A549 (cell line): ENCODE measurements around the gene HSD11B1. TPM values are rescaled to one million over a fixed set of nuclear protein-coding genes. Genes with fewer than 3 reads are reported as not detected.

ENCODE experiments used
- ATAC-seq, 2 experiments: fragments of 200-7000 bp in 1 of 2; fragments of >200 bp in 1 of 2; cut with Nextera tagmentation in 1 of 2; cut with Tn5 transposase in 1 of 2; 3 replicates each; pipeline versions ENCODE4 v1.8.0 to v1.9.1; 2018 to 2020; ENCODE audit warnings: mild to moderate bottlenecking in 1 of 2, moderate library complexity in 1 of 2
- CTCF ChIA-PET: fragments of 300-600 bp; sonication (Branson Sonifier 250); formaldehyde crosslinking; extraction: SDS; loops from one replicate; lab custom pipeline; 2021; ENCODE audit warnings: antibody characterized with exemption, inconsistent platforms; lab: Yijun Ruan, JAX
- POLR2A ChIA-PET: fragments of 350-600 bp; formaldehyde crosslinking; extraction: SDS; loops from one replicate; lab custom pipeline; 2021; ENCODE audit warnings: antibody characterized with exemption, inconsistent platforms; lab: Yijun Ruan, JAX
- DNase-seq, 2 experiments: peaks; one replicate each; pipeline versions ENCODE4 v3.0.0 to v3.0.0-alpha.2; 2011 to 2016; ENCODE audit warnings: low read depth in 1 of 2, low spot score in 1 of 2
- FAIRE-seq: peaks from 2 replicates; lab custom pipeline; 2011; peaks lifted over from hg19 to GRCh38; lab: Jason Lieb, UNC
- H3K27ac ChIP-seq, 2 experiments: fragments of >200 bp; sonication (Bioruptor Twin); formaldehyde crosslinking; 3 replicates each; pipeline ENCODE4 v1.5.1; 2016 to 2017
- H3K4me1 ChIP-seq: fragments of >200 bp; sonication (Bioruptor Twin); formaldehyde crosslinking; 3 replicates; pipeline ENCODE4 v1.6.1; 2016
- H3K4me2 ChIP-seq: fragments of >200 bp; sonication (Bioruptor Twin); formaldehyde crosslinking; 3 replicates; pipeline ENCODE4 v1.6.1; 2016
- H3K4me3 ChIP-seq: fragments of >200 bp; sonication (Bioruptor Twin); formaldehyde crosslinking; 3 replicates; pipeline ENCODE4 v1.5.1; 2016
- H3K9me3 ChIP-seq: fragments of >200 bp; sonication (Bioruptor Twin); formaldehyde crosslinking; 3 replicates; pipeline ENCODE4 v1.6.1; 2016
- ATOH8 ChIP-seq: fragments of 250-450 bp; sonication (Bioruptor Pico); IDR thresholded peaks from 2 replicates; pipeline ENCODE4 v1.5.0; 2020; ENCODE audit warnings: low read depth, mild to moderate bottlenecking, moderate library complexity
- CBX2 ChIP-seq: fragments of 200-600 bp; sonication (generic); IDR thresholded peaks from 2 replicates; pipeline ENCODE4 v1.6.1; 2016; ENCODE audit warnings: low read depth, mild to moderate bottlenecking, borderline replicate concordance
- CHD2 ChIP-seq: fragments of 150-350 bp; IDR thresholded peaks from 2 replicates; pipeline ENCODE4 v1.6.1; 2014; ENCODE audit warnings: low read length; ENCODE audit not compliant: partially characterized antibody
- CHD4 ChIP-seq: fragments of 200-600 bp; sonication (generic); IDR thresholded peaks from 2 replicates; pipeline ENCODE4 v1.6.1; 2016; ENCODE audit warnings: antibody characterized with exemption, mild to moderate bottlenecking, borderline replicate concordance
- CTCF ChIP-seq: fragments of >200 bp; sonication (Bioruptor Twin); formaldehyde crosslinking; IDR thresholded peaks from 3 replicates; pipeline ENCODE4 v1.5.1; 2016
- EHMT2 ChIP-seq: fragments of 200-600 bp; sonication (generic); IDR thresholded peaks from 2 replicates; pipeline ENCODE4 v1.6.1; 2016; ENCODE audit warnings: antibody characterized with exemption, low read depth, mild to moderate bottlenecking, moderate library complexity
- FOXS1 ChIP-seq: fragments of 250-450 bp; sonication (Bioruptor Pico); IDR thresholded peaks from 2 replicates; pipeline ENCODE4 v1.5.0; 2020; ENCODE audit warnings: mild to moderate bottlenecking, moderate library complexity
- GATA3 ChIP-seq: IDR thresholded peaks from 2 replicates; pipeline ENCODE4 v1.6.1; 2012; ENCODE audit warnings: borderline replicate concordance
- HDAC2 ChIP-seq: fragments of 200-600 bp; sonication (generic); IDR thresholded peaks from 2 replicates; pipeline ENCODE4 v1.6.1; 2016
- KDM1A ChIP-seq: fragments of 200-600 bp; sonication (generic); IDR thresholded peaks from 2 replicates; pipeline ENCODE4 v1.6.1; 2016; ENCODE audit warnings: low read depth, mild to moderate bottlenecking
- MAFK ChIP-seq: fragments of 450-650 bp; IDR thresholded peaks from 2 replicates; pipeline ENCODE4 v1.6.1; 2014; ENCODE audit not compliant: partially characterized antibody
- MAZ ChIP-seq: fragments of 150-350 bp; IDR thresholded peaks from 2 replicates; pipeline ENCODE4 v1.6.1; 2014; ENCODE audit warnings: antibody characterized with exemption, low read depth, low read length, borderline replicate concordance
- MYC ChIP-seq: IDR thresholded peaks from 2 replicates; pipeline ENCODE4 v1.6.1; 2012; ENCODE audit warnings: mild to moderate bottlenecking, inconsistent platforms, low read length, improper control_type of control experiment, borderline replicate concordance
- RARB ChIP-seq: fragments of 250-450 bp; sonication (Bioruptor Pico); IDR thresholded peaks from 2 replicates; pipeline ENCODE4 v1.8.0; 2021; ENCODE audit warnings: mild to moderate bottlenecking, moderate library complexity
- RCOR1 ChIP-seq: fragments of 150-350 bp; IDR thresholded peaks from 2 replicates; pipeline ENCODE4 v1.6.1; 2014; ENCODE audit warnings: antibody characterized with exemption, low read length, low read depth
- RFX5 ChIP-seq: fragments of 450-650 bp; IDR thresholded peaks from 2 replicates; pipeline ENCODE4 v1.7.1; 2014; ENCODE audit warnings: antibody characterized with exemption, mild to moderate bottlenecking, moderate library complexity
- SMC3 ChIP-seq: fragments of >200 bp; sonication (Bioruptor Twin); formaldehyde crosslinking; IDR thresholded peaks from 3 replicates; pipeline ENCODE4 v1.6.1; 2018; ENCODE audit warnings: inconsistent platforms
- SREBF2 ChIP-seq: fragments of 450-650 bp; IDR thresholded peaks from 2 replicates; pipeline ENCODE4 v1.6.1; 2014; ENCODE audit warnings: mild to moderate bottlenecking, moderate library complexity
- TP53 ChIP-seq: fragments of 250-450 bp; sonication (Bioruptor Pico); IDR thresholded peaks from 2 replicates; pipeline ENCODE4 v1.5.0; 2021; ENCODE audit warnings: mild to moderate bottlenecking, moderate library complexity
- USF2 ChIP-seq: fragments of 450-650 bp; IDR thresholded peaks from 2 replicates; pipeline ENCODE4 v1.6.1; 2014; ENCODE audit warnings: antibody characterized with exemption
- ZC3H11A ChIP-seq: fragments of 450-650 bp; IDR thresholded peaks from 2 replicates; pipeline ENCODE4 v1.6.1; 2014; ENCODE audit warnings: antibody characterized with exemption, mild to moderate bottlenecking
- ZNF302 ChIP-seq: fragments of 250-450 bp; sonication (Bioruptor Pico); IDR thresholded peaks from 2 replicates; pipeline ENCODE4 v1.9.0; 2021; ENCODE audit warnings: inconsistent platforms, mild to moderate bottlenecking, moderate library complexity
- WGBS: methylation state at CpG from one replicate; pipeline ENCODE4 v1.1.6; 2017; ENCODE audit errors: missing lambda C conversion rate; 5-methylcytosine and 5-hydroxymethylcytosine counted together
- polyA plus RNA-seq, 4 experiments: library from polyadenylated mRNA; depleted of rRNA in 3 of 4; stranded (reverse); fragments of >200 nt; fragmentation: RNase III in 1 of 4; extraction: RNeasy Plus Mini Kit Qiagen cat#74134 plus additional on column Dnase treatment in 1 of 4; gene quantifications; 2 replicates in 3 of 4; 3 replicates in 1 of 4; pipeline ENCODE4 v1.2.3, GENCODE V29; 2011 to 2017
- TF ChIP-seq, protein P1 (sequence below): IDR thresholded peaks from 2 replicates; pipeline ENCODE4 v1.6.1; 2012
- TF ChIP-seq, protein P2 (sequence below): fragments of >200 bp; sonication (Bioruptor Twin); formaldehyde crosslinking; IDR thresholded peaks from 3 replicates; pipeline ENCODE4 v1.6.1; 2016

The HSD11B1 gene
- polyA plus RNA-seq, 2 of the 4 experiments (the other 2 are of a cell fraction), result not detected

- ChIA-PET POLR2A (no interaction called here), CTCF (no interaction called here)
- DNase-seq, result no peak
- no peak for ATAC-seq
- 3% methylated on average over 2 of the region's 2 CpGs for WGBS
- Histone ChIP-seq H3K4me3 (no peak overlapping the region), H3K4me1 (no peaks in the 10 kb centered on the region), H3K4me2 (no peak overlapping the region), H3K27ac (no peak overlapping the region), H3K9me3 (no peaks in the 10 kb centered on the region)
- TF ChIP-seq RCOR1 (no peak), CBX2 (no peak), EHMT2 (no peak), ATOH8 (CRISPR knock-in tag) (no peak), SREBF2 (no peak), GATA3 (no peak), TP53 (CRISPR knock-in tag) (no peak), ZNF302 (no peak), KDM1A (no peak)
- TF ChIP-seq, protein P1, sequence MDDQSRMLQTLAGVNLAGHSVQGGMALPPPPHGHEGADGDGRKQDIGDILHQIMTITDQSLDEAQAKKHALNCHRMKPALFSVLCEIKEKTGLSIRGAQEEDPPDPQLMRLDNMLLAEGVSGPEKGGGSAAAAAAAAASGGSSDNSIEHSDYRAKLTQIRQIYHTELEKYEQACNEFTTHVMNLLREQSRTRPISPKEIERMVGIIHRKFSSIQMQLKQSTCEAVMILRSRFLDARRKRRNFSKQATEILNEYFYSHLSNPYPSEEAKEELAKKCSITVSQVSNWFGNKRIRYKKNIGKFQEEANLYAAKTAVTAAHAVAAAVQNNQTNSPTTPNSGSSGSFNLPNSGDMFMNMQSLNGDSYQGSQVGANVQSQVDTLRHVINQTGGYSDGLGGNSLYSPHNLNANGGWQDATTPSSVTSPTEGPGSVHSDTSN, result no peak
- no peak for FAIRE-seq
These were observed 13.2 kb downstream of the HSD11B1 start for GRCh38 chr1:209717818-209718217.

GRCh38 chr1:209720326-209720725 is 15.7 kb downstream of the HSD11B1 start:
- no peak overlapping the region for H3K27ac ChIP-seq
- H3K4me3 ChIP-seq, result no peak overlapping the region
- H3K9me3 ChIP-seq, result no peaks in the 10 kb centered on the region
- CTCF ChIA-PET, result no interaction called here
- ATAC-seq (no peak), DNase-seq (no peak), FAIRE-seq (no peak)
- no peak overlapping the region for H3K4me2 ChIP-seq
- no peak for TF ChIP-seq CTCF
- TF ChIP-seq ZC3H11A, result no peak
- no peak for TF ChIP-seq HDAC2
- TF ChIP-seq CHD2, result no peak
- TF ChIP-seq, protein P2, sequence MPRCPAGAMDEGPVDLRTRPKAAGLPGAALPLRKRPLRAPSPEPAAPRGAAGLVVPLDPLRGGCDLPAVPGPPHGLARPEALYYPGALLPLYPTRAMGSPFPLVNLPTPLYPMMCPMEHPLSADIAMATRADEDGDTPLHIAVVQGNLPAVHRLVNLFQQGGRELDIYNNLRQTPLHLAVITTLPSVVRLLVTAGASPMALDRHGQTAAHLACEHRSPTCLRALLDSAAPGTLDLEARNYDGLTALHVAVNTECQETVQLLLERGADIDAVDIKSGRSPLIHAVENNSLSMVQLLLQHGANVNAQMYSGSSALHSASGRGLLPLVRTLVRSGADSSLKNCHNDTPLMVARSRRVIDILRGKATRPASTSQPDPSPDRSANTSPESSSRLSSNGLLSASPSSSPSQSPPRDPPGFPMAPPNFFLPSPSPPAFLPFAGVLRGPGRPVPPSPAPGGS, result no peak
- TF ChIP-seq SMC3, result no peak
- no peak for TF ChIP-seq RFX5
- TF ChIP-seq USF2, result no peak
- TF ChIP-seq RARB (CRISPR knock-in tag), result no peak
- TF ChIP-seq MAFK, result no peak
- no peak for TF ChIP-seq MAZ
- no peak for TF ChIP-seq FOXS1
- TF ChIP-seq CHD4, result no peak
- TF ChIP-seq MYC, result no peak
- 64% methylated on average over 4 of the region's 4 CpGs for WGBS
- POLR2A ChIA-PET, result no interaction called here
- H3K4me1 ChIP-seq, result no peaks in the 10 kb centered on the region
